ENCODE results near the gene FAM174C. TPM values are rescaled to one million over a fixed set of nuclear protein-coding genes. Genes with fewer than 3 reads are reported as not detected.

The FAM174C gene
- total RNA-seq, 1 donor from 2014 or later: 123 TPM

DNA sequence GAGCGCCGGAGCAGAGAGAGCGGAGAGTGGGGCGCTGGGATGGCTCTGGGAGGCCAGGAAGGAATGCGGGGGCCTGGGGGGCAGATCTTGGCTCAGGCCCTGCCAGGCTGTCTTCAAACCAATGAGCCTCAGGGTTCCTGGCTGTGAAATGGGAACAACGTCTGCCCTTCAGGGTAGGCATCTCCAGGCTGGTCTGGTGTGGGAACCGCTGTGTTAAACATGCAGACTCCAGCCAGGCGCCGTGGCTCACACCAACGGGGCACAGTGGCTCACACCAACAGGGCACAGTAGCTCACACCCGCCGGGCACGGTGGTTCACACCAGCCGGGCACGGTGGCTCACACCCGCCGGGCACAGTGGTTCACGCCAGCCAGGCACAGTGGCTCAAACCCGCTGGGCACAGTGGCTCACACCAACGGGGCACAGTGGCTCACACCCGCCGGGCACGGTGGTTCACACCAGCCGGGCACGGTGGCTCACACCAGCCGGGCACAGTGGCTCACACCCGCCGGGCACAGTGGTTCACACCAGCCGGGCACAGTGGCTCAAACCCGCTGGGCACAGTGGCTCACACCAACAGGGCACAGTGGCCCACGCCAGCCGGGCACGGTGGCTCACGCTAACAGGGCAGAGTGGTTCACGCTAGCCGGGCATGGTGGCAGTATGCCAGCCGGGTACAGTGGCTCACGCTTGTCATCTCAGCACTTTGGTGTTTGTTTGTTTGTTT is 50.4 kb downstream of the FAM174C start:
- DNase-seq (ENCODE audit: low read depth): no peak
- TF ChIP-seq, protein P1, sequence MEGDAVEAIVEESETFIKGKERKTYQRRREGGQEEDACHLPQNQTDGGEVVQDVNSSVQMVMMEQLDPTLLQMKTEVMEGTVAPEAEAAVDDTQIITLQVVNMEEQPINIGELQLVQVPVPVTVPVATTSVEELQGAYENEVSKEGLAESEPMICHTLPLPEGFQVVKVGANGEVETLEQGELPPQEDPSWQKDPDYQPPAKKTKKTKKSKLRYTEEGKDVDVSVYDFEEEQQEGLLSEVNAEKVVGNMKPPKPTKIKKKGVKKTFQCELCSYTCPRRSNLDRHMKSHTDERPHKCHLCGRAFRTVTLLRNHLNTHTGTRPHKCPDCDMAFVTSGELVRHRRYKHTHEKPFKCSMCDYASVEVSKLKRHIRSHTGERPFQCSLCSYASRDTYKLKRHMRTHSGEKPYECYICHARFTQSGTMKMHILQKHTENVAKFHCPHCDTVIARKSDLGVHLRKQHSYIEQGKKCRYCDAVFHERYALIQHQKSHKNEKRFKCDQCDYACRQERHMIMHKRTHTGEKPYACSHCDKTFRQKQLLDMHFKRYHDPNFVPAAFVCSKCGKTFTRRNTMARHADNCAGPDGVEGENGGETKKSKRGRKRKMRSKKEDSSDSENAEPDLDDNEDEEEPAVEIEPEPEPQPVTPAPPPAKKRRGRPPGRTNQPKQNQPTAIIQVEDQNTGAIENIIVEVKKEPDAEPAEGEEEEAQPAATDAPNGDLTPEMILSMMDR (conservative IDR thresholded peaks at IDR 0.05; ENCODE audit: low read depth, low read length): no peak
- H3K4me3 ChIP-seq (ENCODE audit: low read depth, low read length): peak overlapping the region; percentile 43

GRCh38 chr19:1327125-1327524 is 51.8 kb downstream of the FAM174C start:
- TF ChIP-seq, protein P1 (conservative IDR thresholded peaks at IDR 0.05; ENCODE audit: low read depth, low read length): no peak
- H3K4me3 ChIP-seq (ENCODE audit: low read depth, low read length): no peak overlapping the region
- DNase-seq (ENCODE audit: low read depth): no peak

Other genes starting within 250 kb of the FAM174C start
- gene CNN2, start 248.9 kb upstream of the FAM174C start, total RNA-seq: 164 and 281 TPM in 2 replicates
- 4.3 and 9.7 TPM in 2 replicates for gene ABCA7, start 235.4 kb upstream of the FAM174C start, total RNA-seq
- 6.2 and 6.7 TPM in 2 replicates for gene ARHGAP45, start 208.4 kb upstream of the FAM174C start, total RNA-seq
- gene POLR2E, start 180.2 kb upstream of the FAM174C start, total RNA-seq: 248 and 349 TPM in 2 replicates
- 457 and 656 TPM in 2 replicates for gene GPX4, start 171.5 kb upstream of the FAM174C start, total RNA-seq
- 56.2 and 66.1 TPM in 2 replicates for gene SBNO2, start 101.3 kb upstream of the FAM174C start, total RNA-seq
- 80.4 and 96.9 TPM in 2 replicates for gene STK11, start 69.8 kb upstream of the FAM174C start, total RNA-seq
- gene CBARP, start 37.5 kb upstream of the FAM174C start, total RNA-seq: 6.8 and 9.7 TPM in 2 replicates
- 110 and 114 TPM in 2 replicates for gene ATP5F1D, start 33.8 kb upstream of the FAM174C start, total RNA-seq
- gene MIDN, start 26.9 kb upstream of the FAM174C start, total RNA-seq: 44.1 and 66.3 TPM in 2 replicates
- 165 and 317 TPM in 2 replicates for gene CIRBP, start 6.2 kb upstream of the FAM174C start, total RNA-seq
- 0.23 and 0.36 TPM in 2 replicates for gene EFNA2, start 10.3 kb downstream of the FAM174C start, total RNA-seq
- gene NDUFS7, start 108.4 kb downstream of the FAM174C start, total RNA-seq: 138 and 174 TPM in 2 replicates
- gene GAMT, start 126.0 kb downstream of the FAM174C start, total RNA-seq: 22.5 and 29.2 TPM in 2 replicates
- 53.8 and 136 TPM in 2 replicates for gene DAZAP1, start 132.1 kb downstream of the FAM174C start, total RNA-seq
- 2,061 and 3,361 TPM in 2 replicates for gene RPS15, start 162.9 kb downstream of the FAM174C start, total RNA-seq
- not detected in 2 replicates for gene APC2, start 174.6 kb downstream of the FAM174C start, total RNA-seq
- 26.6 and 32.6 TPM in 2 replicates for gene C19orf25, start 203.7 kb downstream of the FAM174C start, total RNA-seq
- 1.4 and 2.5 TPM in 2 replicates for gene PCSK4, start 214.8 kb downstream of the FAM174C start, total RNA-seq
- 3.8 and 4.8 TPM in 2 replicates for gene REEP6, start 215.7 kb downstream of the FAM174C start, total RNA-seq
- 0.07 and 0.23 TPM in 2 replicates for gene ADAMTSL5, start 237.5 kb downstream of the FAM174C start, total RNA-seq
- gene PLK5, start 248.5 kb downstream of the FAM174C start, total RNA-seq: not detected in 2 replicates

Measured in epithelial cell of proximal tubule (primary cell).